Measurements from ENCODE around the gene PTPRT. TPM values are rescaled to one million over a fixed set of nuclear protein-coding genes. Genes with fewer than 3 reads are reported as not detected.

The PTPRT gene
- total RNA-seq, 1 experiment from 2014 or later, result not detected

DNA sequence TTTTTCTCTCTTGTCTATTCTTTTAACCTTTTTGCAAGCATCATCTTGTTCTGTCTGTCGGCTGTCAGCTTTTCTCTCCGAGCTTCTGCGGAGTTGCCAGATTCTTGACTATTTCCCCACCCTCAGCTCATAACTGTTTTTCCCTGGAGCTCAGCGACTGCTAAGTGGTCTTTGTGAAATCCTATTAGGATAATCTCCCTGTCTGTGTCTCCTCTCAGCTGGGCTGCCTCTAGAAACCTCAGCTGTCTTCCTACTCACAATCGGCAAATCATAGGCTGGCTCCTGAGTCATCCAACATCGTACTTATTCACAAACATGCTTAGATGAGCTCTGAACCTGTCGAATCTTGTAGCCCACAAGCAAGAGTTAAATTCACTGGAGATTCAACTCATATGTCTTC lies 332.3 kb downstream of the PTPRT start:
- Histone ChIP-seq H3K4me2 (ENCODE audit: low read length) (no peak overlapping the region), H3K79me2 (ENCODE audit: insufficient read depth, low read length) (no peaks in the 10 kb centered on the region), H3K36me3 (ENCODE audit: control insufficient read depth in 1 of 2, insufficient read depth in 2 of 2, low read length in 2 of 2) (no peaks in the 10 kb centered on the region), H3K4me3 (replicated peaks in 1 of 2; ENCODE audit: low read depth in 1 of 2, low read length in 2 of 2) (no peak overlapping the region), H3K27me3 (ENCODE audit: insufficient read depth, low read length) (no peaks in the 10 kb centered on the region), H3K4me1 (ENCODE audit: control insufficient read depth in 1 of 2, insufficient read depth in 2 of 2, low read length in 2 of 2) (no peaks in the 10 kb centered on the region), H3K9me3 (ENCODE audit: control insufficient read depth in 1 of 2, insufficient read depth in 1 of 2, low read depth in 1 of 2, low read length in 2 of 2) (peaks cover 0 to 41% of the 10 kb centered on the region in 2 experiments; a peak in 2 of 4 replicates), H3K9me2 (ENCODE audit: insufficient read depth) (no peaks in the 10 kb centered on the region), H3K9ac (ENCODE audit: low read length) (no peak overlapping the region), H3K27ac (ENCODE audit: low read depth, low read length) (no peak overlapping the region), H4K20me1 (ENCODE audit: insufficient read depth) (no peaks in the 10 kb centered on the region), H2AFZ (ENCODE audit: low read depth, low read length, poor library complexity, severe bottlenecking) (no peak overlapping the region)
- no TSS peak for BruUV-seq (replicated peaks)
- ChIA-PET CTCF (no interaction called here), RAD21 (ENCODE audit: low non-redundant PET in 1 of 2, low total read pairs in 2 of 2, uncharacterized antibody in 2 of 2, unreplicated experiment in 2 of 2) (no interaction called here), POLR2A (no interaction called here)
- TF ChIP-seq EGR1 (IDR thresholded peaks at IDR 0.05; ENCODE audit: low read depth) (no peak), YY1 (IDR thresholded peaks at IDR 0.05; ENCODE audit: extremely low read depth, insufficient replicate concordance, low read depth, low read length) (no peak), ZFX (IDR thresholded peaks at IDR 0.05) (no peak), SIN3A (IDR thresholded peaks at IDR 0.05; ENCODE audit: low read depth) (no peak), ELF1 (IDR thresholded peaks at IDR 0.05; ENCODE audit: borderline replicate concordance, low read depth) (no peak), RAD21 (IDR thresholded peaks at IDR 0.05; ENCODE audit: low read depth) (no peak), CBX3 (IDR thresholded peaks at IDR 0.05; ENCODE audit: low read depth) (no peak), FOSL1 (IDR thresholded peaks at IDR 0.05; ENCODE audit: low read depth) (no peak), SRF (IDR thresholded peaks at IDR 0.05; ENCODE audit: low read depth) (no peak), MAX (IDR thresholded peaks at IDR 0.05) (no peak), SP1 (IDR thresholded peaks at IDR 0.05; ENCODE audit: low read depth) (no peak), CEBPB (IDR thresholded peaks at IDR 0.05; ENCODE audit: low read depth) (no peak), POLR2AphosphoS5 (IDR thresholded peaks at IDR 0.05; ENCODE audit: low read depth, low read length) (no peak), POLR2A (IDR thresholded peaks at IDR 0.05; ENCODE audit: borderline replicate concordance, extremely low read depth, insufficient read depth, insufficient read length) (no peak), JUND (IDR thresholded peaks at IDR 0.05) (no peak), ATF3 (IDR thresholded peaks at IDR 0.05) (no peak), TCF7L2 (IDR thresholded peaks at IDR 0.05; ENCODE audit: borderline replicate concordance, extremely low read depth, insufficient read depth, insufficient read length) (no peak)
- TF ChIP-seq, protein P1, sequence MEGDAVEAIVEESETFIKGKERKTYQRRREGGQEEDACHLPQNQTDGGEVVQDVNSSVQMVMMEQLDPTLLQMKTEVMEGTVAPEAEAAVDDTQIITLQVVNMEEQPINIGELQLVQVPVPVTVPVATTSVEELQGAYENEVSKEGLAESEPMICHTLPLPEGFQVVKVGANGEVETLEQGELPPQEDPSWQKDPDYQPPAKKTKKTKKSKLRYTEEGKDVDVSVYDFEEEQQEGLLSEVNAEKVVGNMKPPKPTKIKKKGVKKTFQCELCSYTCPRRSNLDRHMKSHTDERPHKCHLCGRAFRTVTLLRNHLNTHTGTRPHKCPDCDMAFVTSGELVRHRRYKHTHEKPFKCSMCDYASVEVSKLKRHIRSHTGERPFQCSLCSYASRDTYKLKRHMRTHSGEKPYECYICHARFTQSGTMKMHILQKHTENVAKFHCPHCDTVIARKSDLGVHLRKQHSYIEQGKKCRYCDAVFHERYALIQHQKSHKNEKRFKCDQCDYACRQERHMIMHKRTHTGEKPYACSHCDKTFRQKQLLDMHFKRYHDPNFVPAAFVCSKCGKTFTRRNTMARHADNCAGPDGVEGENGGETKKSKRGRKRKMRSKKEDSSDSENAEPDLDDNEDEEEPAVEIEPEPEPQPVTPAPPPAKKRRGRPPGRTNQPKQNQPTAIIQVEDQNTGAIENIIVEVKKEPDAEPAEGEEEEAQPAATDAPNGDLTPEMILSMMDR (IDR thresholded peaks at IDR 0.05 in 2 of 3, conservative IDR thresholded peaks at IDR 0.05 in 1 of 3; ENCODE audit: borderline replicate concordance in 1 of 3, insufficient read depth in 1 of 3, low read depth in 2 of 3, low read length in 2 of 3), result no peak
- TF ChIP-seq, protein P2, sequence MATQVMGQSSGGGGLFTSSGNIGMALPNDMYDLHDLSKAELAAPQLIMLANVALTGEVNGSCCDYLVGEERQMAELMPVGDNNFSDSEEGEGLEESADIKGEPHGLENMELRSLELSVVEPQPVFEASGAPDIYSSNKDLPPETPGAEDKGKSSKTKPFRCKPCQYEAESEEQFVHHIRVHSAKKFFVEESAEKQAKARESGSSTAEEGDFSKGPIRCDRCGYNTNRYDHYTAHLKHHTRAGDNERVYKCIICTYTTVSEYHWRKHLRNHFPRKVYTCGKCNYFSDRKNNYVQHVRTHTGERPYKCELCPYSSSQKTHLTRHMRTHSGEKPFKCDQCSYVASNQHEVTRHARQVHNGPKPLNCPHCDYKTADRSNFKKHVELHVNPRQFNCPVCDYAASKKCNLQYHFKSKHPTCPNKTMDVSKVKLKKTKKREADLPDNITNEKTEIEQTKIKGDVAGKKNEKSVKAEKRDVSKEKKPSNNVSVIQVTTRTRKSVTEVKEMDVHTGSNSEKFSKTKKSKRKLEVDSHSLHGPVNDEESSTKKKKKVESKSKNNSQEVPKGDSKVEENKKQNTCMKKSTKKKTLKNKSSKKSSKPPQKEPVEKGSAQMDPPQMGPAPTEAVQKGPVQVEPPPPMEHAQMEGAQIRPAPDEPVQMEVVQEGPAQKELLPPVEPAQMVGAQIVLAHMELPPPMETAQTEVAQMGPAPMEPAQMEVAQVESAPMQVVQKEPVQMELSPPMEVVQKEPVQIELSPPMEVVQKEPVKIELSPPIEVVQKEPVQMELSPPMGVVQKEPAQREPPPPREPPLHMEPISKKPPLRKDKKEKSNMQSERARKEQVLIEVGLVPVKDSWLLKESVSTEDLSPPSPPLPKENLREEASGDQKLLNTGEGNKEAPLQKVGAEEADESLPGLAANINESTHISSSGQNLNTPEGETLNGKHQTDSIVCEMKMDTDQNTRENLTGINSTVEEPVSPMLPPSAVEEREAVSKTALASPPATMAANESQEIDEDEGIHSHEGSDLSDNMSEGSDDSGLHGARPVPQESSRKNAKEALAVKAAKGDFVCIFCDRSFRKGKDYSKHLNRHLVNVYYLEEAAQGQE (IDR thresholded peaks at IDR 0.05; ENCODE audit: low read depth), result no peak
- ATAC-seq, result no peak
- no peak for DNase-seq (ENCODE audit: low read depth, low spot score)
- intact Hi-C loops (cut with micrococcal nuclease), result no loop called here

All from HCT116 (cell line).